Astrocyte of the spinal cord (primary cell): ENCODE measurements around the gene PNMT.

Experiments used
- DNase-seq: peaks from one replicate; pipeline ENCODE4 v3.0.0; 2011; ENCODE audit warnings: low read depth, low spot score
- H3K4me3 ChIP-seq: 2 replicates; pipeline ENCODE4 v1.5.1; 2011; ENCODE audit warnings: low read depth, mild to moderate bottlenecking, low read length, moderate library complexity
- CTCF ChIP-seq: IDR thresholded peaks from 2 replicates; pipeline ENCODE4 v1.5.1; 2012; ENCODE audit warnings: low read depth, mild to moderate bottlenecking, low read length, inconsistent platforms
- in situ Hi-C: cut with HindIII; loops from 2 replicates; pipeline ENCODE4 v1.10.0; 2017; ENCODE audit warnings: low sequenced_read_pairs

The PNMT gene

GRCh38 chr17:39673335-39674081, 5.3 kb downstream of the PNMT start:
- no peak for DNase-seq
- no peak for TF ChIP-seq CTCF
- in situ Hi-C loops = no loop called here
- no peak overlapping the region for H3K4me3 ChIP-seq

DNA sequence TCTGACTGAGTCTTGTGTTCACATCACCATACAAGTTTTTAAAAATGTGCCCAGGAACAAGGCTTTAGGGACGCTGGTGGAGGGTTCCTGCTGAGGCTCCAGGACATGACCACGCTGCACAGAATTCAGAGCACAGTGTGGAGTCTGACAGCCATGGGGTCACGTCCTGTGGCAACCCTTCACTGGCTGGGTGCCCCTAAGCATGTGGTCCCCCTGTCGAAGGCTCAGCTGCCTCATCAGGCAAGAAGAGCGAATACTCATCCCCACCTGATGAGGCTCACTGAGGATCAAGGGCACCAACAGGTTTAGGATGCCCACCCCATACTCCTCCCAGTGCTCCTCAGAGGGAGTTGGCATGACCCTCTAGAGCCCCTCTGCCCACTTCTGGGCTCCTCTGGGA, 5.9 kb downstream of the PNMT start:
- in situ Hi-C loops = no loop called here
- no peak for TF ChIP-seq CTCF
- no peak overlapping the region for H3K4me3 ChIP-seq
- no peak for DNase-seq

- in situ Hi-C loops = no loop called here
- no peak for DNase-seq
- TF ChIP-seq CTCF = no peak
- H3K4me3 ChIP-seq = no peak overlapping the region
Measured at GRCh38 chr17:39674702-39675389, 6.6 kb downstream of the PNMT start.

DNA sequence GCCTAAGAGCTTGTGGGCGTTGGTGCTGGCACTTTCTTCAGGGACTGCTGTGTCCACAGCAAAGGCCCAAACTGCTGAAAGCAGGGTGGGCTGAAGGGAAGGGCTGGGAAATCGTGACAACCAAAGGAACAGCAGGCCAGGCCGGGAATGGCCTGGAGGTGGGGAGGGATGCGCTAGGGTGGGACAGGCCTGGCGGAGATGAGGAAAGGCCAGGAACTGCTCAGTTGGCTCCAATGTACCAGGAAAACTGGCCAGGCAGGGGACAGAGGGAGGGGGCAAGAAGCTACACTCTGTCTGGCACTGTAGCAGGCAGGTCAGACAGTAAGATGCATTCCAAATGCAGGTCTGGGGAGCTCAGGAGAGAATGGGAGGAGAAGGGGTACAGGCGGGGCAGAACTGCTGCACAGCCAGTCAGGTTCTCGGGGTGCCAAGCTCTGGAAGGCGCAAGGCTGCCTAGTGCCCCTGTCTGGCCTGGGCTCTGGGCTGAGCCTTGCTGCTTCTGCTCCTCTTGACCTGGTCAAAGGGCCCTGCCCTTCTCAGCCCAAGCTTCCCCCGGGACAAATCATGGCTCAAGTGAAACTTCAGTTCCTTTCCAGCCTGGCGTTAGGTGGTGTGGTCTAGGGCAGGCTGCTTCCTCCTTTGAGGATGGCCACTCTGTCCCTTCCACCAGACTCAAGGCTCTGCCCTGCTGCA, 7.3 kb downstream of the PNMT start:
- no peak for DNase-seq
- in situ Hi-C loops = no loop called here
- no peak for TF ChIP-seq CTCF
- H3K4me3 ChIP-seq = no peak overlapping the region

GRCh38 chr17:39676198-39676819, 8.1 kb downstream of the PNMT start:
- no peak overlapping the region for H3K4me3 ChIP-seq
- in situ Hi-C loops = no loop called here
- no peak for TF ChIP-seq CTCF
- no peak for DNase-seq

- no peak for TF ChIP-seq CTCF
- DNase-seq = no peak
- in situ Hi-C loops = no loop called here
- no peak overlapping the region for H3K4me3 ChIP-seq
Measured at GRCh38 chr17:39677072-39677471, 8.8 kb downstream of the PNMT start.
